ENCODE results near the gene CAMK2D.

Gene CAMK2D

GRCh38 chr4:113504422-113504821 is 257.1 kb downstream of the CAMK2D start:
- peak; percentile 21 for DNase-seq

GRCh38 chr4:113503691-113504090 is 257.8 kb downstream of the CAMK2D start:
- DNase-seq = no peak

- DNase-seq = no peak
Observed at GRCh38 chr4:113502906-113503305, 258.6 kb downstream of the CAMK2D start.

- no peak for DNase-seq
Observed at GRCh38 chr4:113502476-113502875, 259.1 kb downstream of the CAMK2D start.

GRCh38 chr4:113500424-113500823 is 261.1 kb downstream of the CAMK2D start:
- DNase-seq = no peak

GRCh38 chr4:113499696-113500095 is 261.8 kb downstream of the CAMK2D start:
- no peak for DNase-seq

GRCh38 chr4:113499166-113499565 is 262.4 kb downstream of the CAMK2D start:
- DNase-seq = no peak

- DNase-seq = no peak
Observed at GRCh38 chr4:113497154-113497884, 264.2 kb downstream of the CAMK2D start.

GRCh38 chr4:113496698-113497097 is 264.8 kb downstream of the CAMK2D start:
- no peak for DNase-seq

GRCh38 chr4:113495790-113496189 is 265.7 kb downstream of the CAMK2D start:
- no peak for DNase-seq

GRCh38 chr4:113483131-113483530 is 278.4 kb downstream of the CAMK2D start:
- no peak for DNase-seq

GRCh38 chr4:113482325-113482724 is 279.2 kb downstream of the CAMK2D start:
- DNase-seq = no peak

- DNase-seq = no peak
Observed at GRCh38 chr4:113481820-113482219, 279.7 kb downstream of the CAMK2D start.

GRCh38 chr4:113480109-113480508 is 281.4 kb downstream of the CAMK2D start:
- no peak for DNase-seq

- no peak for DNase-seq
Observed at GRCh38 chr4:113478032-113478431, 283.5 kb downstream of the CAMK2D start.

- no peak for DNase-seq
Observed at GRCh38 chr4:113476800-113477199, 284.7 kb downstream of the CAMK2D start.

GRCh38 chr4:113474017-113474416 is 287.5 kb downstream of the CAMK2D start:
- DNase-seq = no peak

- DNase-seq = no peak
Observed at GRCh38 chr4:113472864-113473263, 288.7 kb downstream of the CAMK2D start.

- no peak for DNase-seq
Observed at GRCh38 chr4:113471146-113471860, 290.2 kb downstream of the CAMK2D start.

- no peak for DNase-seq
Observed at GRCh38 chr4:113469926-113470325, 291.6 kb downstream of the CAMK2D start.

GRCh38 chr4:113469023-113469390 is 292.5 kb downstream of the CAMK2D start:
- no peak for DNase-seq

GRCh38 chr4:113468165-113469022 is 293.1 kb downstream of the CAMK2D start:
- no peak for DNase-seq

- no peak for DNase-seq
Observed at GRCh38 chr4:113467581-113467980, 294.0 kb downstream of the CAMK2D start.

GRCh38 chr4:113462286-113462685 is 299.3 kb downstream of the CAMK2D start:
- DNase-seq = no peak

Measured in NCI-H526 treated with DMSO at 0.1 percent for 48 hours (cell line).